Upper lobe of left lung (tissue), 4 donors: ENCODE data around the gene JAZF1.

Experiments
- CTCF ChIP-seq, 6 experiments: fragments of 450-650 bp in 4 of 6; fragments of 200-600 bp in 2 of 6; sonication (generic) in 2 of 6; IDR thresholded peaks; one replicate each; pipeline ENCODE4 v1.5.1; 2016 to 2019; ENCODE audit warnings: antibody characterized with exemption in 6 of 6
- EP300 ChIP-seq, 4 donors: sonication (generic); formaldehyde crosslinking; IDR thresholded peaks; one replicate each; pipeline ENCODE4 v1.5.1; 2017; ENCODE audit warnings: antibody characterized with exemption in 4 of 4, control low read depth in 2 of 4
- POLR2A ChIP-seq, 4 donors: fragments of 450-650 bp; IDR thresholded peaks; one replicate each; pipeline ENCODE4 v1.5.1; 2016 to 2017; ENCODE audit warnings: antibody characterized with exemption in 4 of 4, mild to moderate bottlenecking in 2 of 4
- POLR2AphosphoS5 ChIP-seq, 2 donors: sonication (generic); formaldehyde crosslinking; IDR thresholded peaks; one replicate each; pipeline ENCODE4 v1.5.1; 2017; ENCODE audit warnings: antibody characterized with exemption in 2 of 2

GRCh38 chr7:28145090-28145626, 35.4 kb downstream of the JAZF1 start:
- no peak for TF ChIP-seq POLR2A (IDR thresholded peaks at IDR 0.05)
- TF ChIP-seq CTCF (IDR thresholded peaks at IDR 0.05) = no peak
- no peak for TF ChIP-seq POLR2AphosphoS5 (IDR thresholded peaks at IDR 0.05)
- TF ChIP-seq EP300 (IDR thresholded peaks at IDR 0.05) = no peak
